HCT116 (cell line): ENCODE results near the gene LRRN2. TPM values are rescaled to one million over a fixed set of nuclear protein-coding genes. Genes with fewer than 3 reads are reported as not detected.

ENCODE experiments used
- ATAC-seq: fragments of 200-7000 bp; cut with Tn5 transposase; 2 replicates; pipeline ENCODE4 v1.9.1; 2020; ENCODE audit warnings: mild to moderate bottlenecking, moderate library complexity
- BruUV-seq: library from RNA; stranded (reverse); fragments of 400-500 nt; replicated peaks from 2 replicates; lab custom pipeline; 2021; lab: Mats Ljungman, UMichigan
- CTCF ChIA-PET: fragments of 300-600 bp; sonication (Branson Sonifier 250); formaldehyde crosslinking; loops from one replicate; lab custom pipeline; 2021; ENCODE audit warnings: antibody characterized with exemption; lab: Charles Lee
- POLR2A ChIA-PET: fragments of 300-600, 350-600 bp; sonication (Branson Sonifier 250); formaldehyde crosslinking; loops from one replicate; lab custom pipeline; 2021; ENCODE audit warnings: antibody characterized with exemption; lab: Charles Lee
- RAD21 ChIA-PET, 2 experiments: fragments of 300-600 bp; sonication (Branson Sonifier 250); formaldehyde crosslinking; loops; one replicate each; lab custom pipeline; 2023; ENCODE audit warnings: low total read pairs in 2 of 2; ENCODE audit not compliant: uncharacterized antibody in 2 of 2, unreplicated experiment in 2 of 2, low non-redundant PET in 1 of 2; lab: Charles Lee
- DNase-seq: peaks from one replicate; pipeline ENCODE4 v3.0.0-alpha.2; 2010; ENCODE audit warnings: low read depth, low spot score
- H2AFZ ChIP-seq: fragments of 200-600 bp; shearing (Covaris generic), sonication (generic); 2 replicates; pipeline ENCODE4 v1.6.1; 2017; ENCODE audit warnings: low read depth, mixed run types, mixed read lengths, antibody characterized with exemption, low read length; ENCODE audit not compliant: poor library complexity, severe bottlenecking
- H3K27ac ChIP-seq: 2 replicates; pipeline ENCODE4 v1.5.1; 2012; ENCODE audit warnings: low read depth, low read length
- H3K27me3 ChIP-seq: fragments of 200-600 bp; sonication (generic); 2 replicates; pipeline ENCODE4 v1.6.1; 2016; ENCODE audit warnings: mixed run types, low read length, mixed read lengths; ENCODE audit not compliant: insufficient read depth
- H3K36me3 ChIP-seq, 2 experiments: fragments of 200-500 bp in 1 of 2; fragments of 200-600 bp in 1 of 2; sonication (Bioruptor generic) in 1 of 2; sonication (generic) in 1 of 2; 2 replicates each; pipeline versions ENCODE4 v1.5.1 to v1.6.1; 2014 to 2016; ENCODE audit warnings: low read length in 2 of 2, inconsistent platforms in 1 of 2, mixed read lengths in 1 of 2, mixed run types in 1 of 2; ENCODE audit not compliant: insufficient read depth in 2 of 2, control insufficient read depth in 1 of 2
- H3K4me1 ChIP-seq, 2 experiments: fragments of 200-600 bp in 1 of 2; sonication (generic) in 1 of 2; 2 replicates each; pipeline versions ENCODE4 v1.5.1 to v1.6.1; 2012 to 2017; ENCODE audit warnings: low read length in 2 of 2, inconsistent platforms in 1 of 2, mild to moderate bottlenecking in 1 of 2, mixed read lengths in 1 of 2, mixed run types in 1 of 2, moderate library complexity in 1 of 2; ENCODE audit not compliant: insufficient read depth in 2 of 2, control insufficient read depth in 1 of 2
- H3K4me2 ChIP-seq: fragments of 200-600 bp; sonication (generic); 2 replicates; pipeline ENCODE4 v1.6.1; 2017; ENCODE audit warnings: mixed run types, low read length, mixed read lengths
- H3K4me3 ChIP-seq, 2 experiments: fragments of 200-600 bp in 1 of 2; sonication (generic) in 1 of 2; replicated peaks in 1 of 2; 2 replicates each; pipeline ENCODE4 v1.5.1; 2011 to 2016; ENCODE audit warnings: low read length in 2 of 2, control low read depth in 1 of 2, low read depth in 1 of 2, mild to moderate bottlenecking in 1 of 2, mixed read lengths in 1 of 2, mixed run types in 1 of 2
- H3K79me2 ChIP-seq: fragments of 200-600 bp; sonication (generic); 2 replicates; pipeline ENCODE4 v1.6.1; 2017; ENCODE audit warnings: mild to moderate bottlenecking, mixed run types, low read length, moderate library complexity, mixed read lengths; ENCODE audit not compliant: insufficient read depth
- H3K9ac ChIP-seq: fragments of 200-600 bp; sonication (generic); 2 replicates; pipeline ENCODE4 v1.6.1; 2016; ENCODE audit warnings: low read length, mixed read lengths
- H3K9me2 ChIP-seq: fragments of 200-600 bp; sonication (generic), shearing (Covaris generic); 2 replicates; pipeline ENCODE4 v1.6.1; 2017; ENCODE audit warnings: mixed run types, mild to moderate bottlenecking, moderate library complexity; ENCODE audit not compliant: insufficient read depth
- H3K9me3 ChIP-seq, 2 experiments: fragments of 200-500 bp in 1 of 2; fragments of 200-600 bp in 1 of 2; sonication (Bioruptor generic) in 1 of 2; sonication (generic) in 1 of 2; 2 replicates each; pipeline ENCODE4 v1.6.1; 2014 to 2017; ENCODE audit warnings: low read length in 2 of 2, mixed read lengths in 2 of 2, inconsistent platforms in 1 of 2, low read depth in 1 of 2, mild to moderate bottlenecking in 1 of 2, mixed run types in 1 of 2, moderate library complexity in 1 of 2; ENCODE audit not compliant: control insufficient read depth in 1 of 2, insufficient read depth in 1 of 2
- H4K20me1 ChIP-seq: fragments of 200-600 bp; sonication (generic), shearing (Covaris generic); 2 replicates; pipeline ENCODE4 v1.6.1; 2017; ENCODE audit warnings: mixed run types, mild to moderate bottlenecking, moderate library complexity; ENCODE audit not compliant: insufficient read depth
- CBX3 ChIP-seq: IDR thresholded peaks from 2 replicates; pipeline ENCODE4 v1.6.1; 2012; ENCODE audit warnings: low read depth
- EGR1 ChIP-seq: IDR thresholded peaks from 2 replicates; pipeline ENCODE4 v1.6.1; 2012; ENCODE audit warnings: low read depth
- EZH2 ChIP-seq: fragments of 200-600 bp; sonication (generic); IDR thresholded peaks from 2 replicates; pipeline ENCODE4 v1.6.1; 2017; ENCODE audit warnings: antibody characterized with exemption, mixed run types
- EZH2phosphoT487 ChIP-seq: fragments of 200-600 bp; IDR thresholded peaks from 2 replicates; pipeline ENCODE4 v1.6.1; 2018; ENCODE audit warnings: antibody characterized with exemption, borderline replicate concordance
- FOSL1 ChIP-seq: IDR thresholded peaks from 2 replicates; pipeline ENCODE4 v1.6.1; 2012; ENCODE audit warnings: low read depth
- JUND ChIP-seq: IDR thresholded peaks from 2 replicates; pipeline ENCODE4 v1.6.1; 2012
- RAD21 ChIP-seq: IDR thresholded peaks from 2 replicates; pipeline ENCODE4 v1.6.1; 2012; ENCODE audit warnings: low read depth, mild to moderate bottlenecking
- SIN3A ChIP-seq: IDR thresholded peaks from 2 replicates; pipeline ENCODE4 v1.6.1; 2012; ENCODE audit warnings: low read depth
- SP1 ChIP-seq: IDR thresholded peaks from 2 replicates; pipeline ENCODE4 v1.6.1; 2012; ENCODE audit warnings: low read depth
- SRF ChIP-seq: IDR thresholded peaks from 2 replicates; pipeline ENCODE4 v1.6.1; 2012; ENCODE audit warnings: low read depth
- TCF7L2 ChIP-seq: IDR thresholded peaks from 2 replicates; pipeline ENCODE4 v1.7.0; 2011; ENCODE audit warnings: borderline replicate concordance, inconsistent platforms; ENCODE audit not compliant: insufficient read depth, insufficient read length; ENCODE audit errors: extremely low read depth
- YY1 ChIP-seq: IDR thresholded peaks from 2 replicates; pipeline ENCODE4 v1.6.1; 2011; ENCODE audit warnings: low read length, low read depth, moderate library complexity, mild to moderate bottlenecking; ENCODE audit not compliant: insufficient replicate concordance; ENCODE audit errors: extremely low read depth
- ZNF274 ChIP-seq: fragments of 200-500 bp; sonication (Bioruptor generic); IDR thresholded peaks from 2 replicates; pipeline ENCODE4 v1.6.1; 2014; ENCODE audit warnings: mild to moderate bottlenecking, low read depth, low read length, inconsistent platforms
- intact Hi-C: fragments of 100-400 bp; cut with micrococcal nuclease; formaldehyde crosslinking; loops from 2 replicates; pipeline ENCODE4 v1.10.0; 2022
- total RNA-seq: library from RNA; stranded (reverse); gene quantifications from one replicate; pipeline ENCODE4 v1.2.1, GENCODE V29; 2021; ENCODE audit not compliant: unreplicated experiment
- TF ChIP-seq, protein P1 (sequence below): IDR thresholded peaks from 2 replicates; pipeline ENCODE4 v1.6.1; 2011; ENCODE audit warnings: mild to moderate bottlenecking, low read length, moderate library complexity; ENCODE audit not compliant: insufficient replicate concordance; ENCODE audit errors: extremely low read depth
- TF ChIP-seq, protein P2 (sequence below): IDR thresholded peaks from 2 replicates; pipeline ENCODE4 v1.6.1; 2012; ENCODE audit warnings: low read depth
- TF ChIP-seq, protein P3 (sequence below): IDR thresholded peaks from 2 replicates; pipeline ENCODE4 v1.6.1; 2012
- TF ChIP-seq, protein P4 (sequence below): IDR thresholded peaks from 2 replicates; pipeline ENCODE4 v1.6.1; 2012
- TF ChIP-seq, protein P5 (sequence below), 3 experiments: fragments of 200-600 bp in 1 of 3; sonication (generic) in 1 of 3; IDR thresholded peaks in 2 of 3; conservative IDR thresholded peaks in 1 of 3; 2 replicates each; pipeline ENCODE4 v1.5.1; 2012 to 2017; ENCODE audit warnings: low read depth in 2 of 3, low read length in 2 of 3, antibody characterized with exemption in 1 of 3, borderline replicate concordance in 1 of 3, control low read depth in 1 of 3, mild to moderate bottlenecking in 1 of 3, mixed read lengths in 1 of 3, mixed run types in 1 of 3, moderate library complexity in 1 of 3; ENCODE audit not compliant: insufficient read depth in 1 of 3

The LRRN2 gene
- total RNA-seq, 1 experiment from 2014 or later = 3.2 TPM

DNA sequence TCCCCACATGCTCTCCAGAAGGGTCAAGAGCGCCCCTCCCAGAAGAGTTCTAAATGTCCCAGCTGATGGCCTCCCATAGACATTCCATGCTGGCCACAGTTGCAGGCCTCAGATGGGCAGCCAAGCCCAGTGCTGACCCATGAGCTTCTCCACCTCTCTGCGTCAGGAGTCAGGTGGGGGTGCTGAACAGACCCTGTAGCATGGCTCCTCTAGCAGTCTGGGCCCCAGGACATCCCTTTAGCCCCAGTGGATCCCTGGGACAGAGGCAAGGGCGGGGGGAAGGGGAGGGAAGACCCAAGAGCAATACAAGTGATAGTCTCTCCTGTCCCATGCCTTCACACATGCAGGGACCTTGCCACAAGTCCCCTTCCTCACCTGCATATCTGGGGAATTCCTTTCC, 56.7 kb downstream of the LRRN2 start:
- H3K4me3 ChIP-seq = no peak overlapping the region
- H3K79me2 ChIP-seq = no peaks in the 10 kb centered on the region
- H3K36me3 ChIP-seq = no peaks in the 10 kb centered on the region
- POLR2A ChIA-PET = no interaction called here
- intact Hi-C loops = no loop called here
- H3K27ac ChIP-seq = no peak overlapping the region
- H3K9ac ChIP-seq = no peak overlapping the region
- ATAC-seq (no peak), DNase-seq (no peak)
- no TSS peak for BruUV-seq
- H3K9me2 ChIP-seq = no peaks in the 10 kb centered on the region
- no peak for TF ChIP-seq EZH2phosphoT487
- TF ChIP-seq, protein P1, sequence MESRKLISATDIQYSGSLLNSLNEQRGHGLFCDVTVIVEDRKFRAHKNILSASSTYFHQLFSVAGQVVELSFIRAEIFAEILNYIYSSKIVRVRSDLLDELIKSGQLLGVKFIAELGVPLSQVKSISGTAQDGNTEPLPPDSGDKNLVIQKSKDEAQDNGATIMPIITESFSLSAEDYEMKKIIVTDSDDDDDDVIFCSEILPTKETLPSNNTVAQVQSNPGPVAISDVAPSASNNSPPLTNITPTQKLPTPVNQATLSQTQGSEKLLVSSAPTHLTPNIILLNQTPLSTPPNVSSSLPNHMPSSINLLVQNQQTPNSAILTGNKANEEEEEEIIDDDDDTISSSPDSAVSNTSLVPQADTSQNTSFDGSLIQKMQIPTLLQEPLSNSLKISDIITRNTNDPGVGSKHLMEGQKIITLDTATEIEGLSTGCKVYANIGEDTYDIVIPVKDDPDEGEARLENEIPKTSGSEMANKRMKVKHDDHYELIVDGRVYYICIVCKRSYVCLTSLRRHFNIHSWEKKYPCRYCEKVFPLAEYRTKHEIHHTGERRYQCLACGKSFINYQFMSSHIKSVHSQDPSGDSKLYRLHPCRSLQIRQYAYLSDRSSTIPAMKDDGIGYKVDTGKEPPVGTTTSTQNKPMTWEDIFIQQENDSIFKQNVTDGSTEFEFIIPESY = no peak
- TF ChIP-seq, protein P2, sequence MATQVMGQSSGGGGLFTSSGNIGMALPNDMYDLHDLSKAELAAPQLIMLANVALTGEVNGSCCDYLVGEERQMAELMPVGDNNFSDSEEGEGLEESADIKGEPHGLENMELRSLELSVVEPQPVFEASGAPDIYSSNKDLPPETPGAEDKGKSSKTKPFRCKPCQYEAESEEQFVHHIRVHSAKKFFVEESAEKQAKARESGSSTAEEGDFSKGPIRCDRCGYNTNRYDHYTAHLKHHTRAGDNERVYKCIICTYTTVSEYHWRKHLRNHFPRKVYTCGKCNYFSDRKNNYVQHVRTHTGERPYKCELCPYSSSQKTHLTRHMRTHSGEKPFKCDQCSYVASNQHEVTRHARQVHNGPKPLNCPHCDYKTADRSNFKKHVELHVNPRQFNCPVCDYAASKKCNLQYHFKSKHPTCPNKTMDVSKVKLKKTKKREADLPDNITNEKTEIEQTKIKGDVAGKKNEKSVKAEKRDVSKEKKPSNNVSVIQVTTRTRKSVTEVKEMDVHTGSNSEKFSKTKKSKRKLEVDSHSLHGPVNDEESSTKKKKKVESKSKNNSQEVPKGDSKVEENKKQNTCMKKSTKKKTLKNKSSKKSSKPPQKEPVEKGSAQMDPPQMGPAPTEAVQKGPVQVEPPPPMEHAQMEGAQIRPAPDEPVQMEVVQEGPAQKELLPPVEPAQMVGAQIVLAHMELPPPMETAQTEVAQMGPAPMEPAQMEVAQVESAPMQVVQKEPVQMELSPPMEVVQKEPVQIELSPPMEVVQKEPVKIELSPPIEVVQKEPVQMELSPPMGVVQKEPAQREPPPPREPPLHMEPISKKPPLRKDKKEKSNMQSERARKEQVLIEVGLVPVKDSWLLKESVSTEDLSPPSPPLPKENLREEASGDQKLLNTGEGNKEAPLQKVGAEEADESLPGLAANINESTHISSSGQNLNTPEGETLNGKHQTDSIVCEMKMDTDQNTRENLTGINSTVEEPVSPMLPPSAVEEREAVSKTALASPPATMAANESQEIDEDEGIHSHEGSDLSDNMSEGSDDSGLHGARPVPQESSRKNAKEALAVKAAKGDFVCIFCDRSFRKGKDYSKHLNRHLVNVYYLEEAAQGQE = no peak
- no peak for TF ChIP-seq SIN3A
- TF ChIP-seq EZH2 = no peak
- TF ChIP-seq TCF7L2 = no peak
- TF ChIP-seq RAD21 = no peak
- TF ChIP-seq SP1 = no peak
- TF ChIP-seq FOSL1 = no peak
- TF ChIP-seq JUND = no peak
- no peak for TF ChIP-seq CBX3
- TF ChIP-seq SRF = no peak
- TF ChIP-seq, protein P3, sequence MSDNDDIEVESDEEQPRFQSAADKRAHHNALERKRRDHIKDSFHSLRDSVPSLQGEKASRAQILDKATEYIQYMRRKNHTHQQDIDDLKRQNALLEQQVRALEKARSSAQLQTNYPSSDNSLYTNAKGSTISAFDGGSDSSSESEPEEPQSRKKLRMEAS = no peak
- TF ChIP-seq EGR1 = no peak
- TF ChIP-seq YY1 = no peak
- TF ChIP-seq, protein P4, sequence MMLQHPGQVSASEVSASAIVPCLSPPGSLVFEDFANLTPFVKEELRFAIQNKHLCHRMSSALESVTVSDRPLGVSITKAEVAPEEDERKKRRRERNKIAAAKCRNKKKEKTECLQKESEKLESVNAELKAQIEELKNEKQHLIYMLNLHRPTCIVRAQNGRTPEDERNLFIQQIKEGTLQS = no peak
- TF ChIP-seq, protein P5, sequence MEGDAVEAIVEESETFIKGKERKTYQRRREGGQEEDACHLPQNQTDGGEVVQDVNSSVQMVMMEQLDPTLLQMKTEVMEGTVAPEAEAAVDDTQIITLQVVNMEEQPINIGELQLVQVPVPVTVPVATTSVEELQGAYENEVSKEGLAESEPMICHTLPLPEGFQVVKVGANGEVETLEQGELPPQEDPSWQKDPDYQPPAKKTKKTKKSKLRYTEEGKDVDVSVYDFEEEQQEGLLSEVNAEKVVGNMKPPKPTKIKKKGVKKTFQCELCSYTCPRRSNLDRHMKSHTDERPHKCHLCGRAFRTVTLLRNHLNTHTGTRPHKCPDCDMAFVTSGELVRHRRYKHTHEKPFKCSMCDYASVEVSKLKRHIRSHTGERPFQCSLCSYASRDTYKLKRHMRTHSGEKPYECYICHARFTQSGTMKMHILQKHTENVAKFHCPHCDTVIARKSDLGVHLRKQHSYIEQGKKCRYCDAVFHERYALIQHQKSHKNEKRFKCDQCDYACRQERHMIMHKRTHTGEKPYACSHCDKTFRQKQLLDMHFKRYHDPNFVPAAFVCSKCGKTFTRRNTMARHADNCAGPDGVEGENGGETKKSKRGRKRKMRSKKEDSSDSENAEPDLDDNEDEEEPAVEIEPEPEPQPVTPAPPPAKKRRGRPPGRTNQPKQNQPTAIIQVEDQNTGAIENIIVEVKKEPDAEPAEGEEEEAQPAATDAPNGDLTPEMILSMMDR (IDR thresholded peaks at IDR 0.05 in 2 of 3, conservative IDR thresholded peaks at IDR 0.05 in 1 of 3; ENCODE audit: borderline replicate concordance in 1 of 3, insufficient read depth in 1 of 3, low read depth in 2 of 3, low read length in 2 of 3) = no peak
- TF ChIP-seq ZNF274 = no peak
- CTCF ChIA-PET = no interaction called here
- H3K27me3 ChIP-seq = no peaks in the 10 kb centered on the region
- H2AFZ ChIP-seq = no peak overlapping the region
- no peak overlapping the region for H3K4me2 ChIP-seq
- no peaks in the 10 kb centered on the region for H4K20me1 ChIP-seq
- RAD21 ChIA-PET = no interaction called here
- H3K4me1 ChIP-seq = peaks cover 6 to 7% of the 10 kb centered on the region in 2 experiments; a peak in 3 of 4 replicates
- H3K9me3 ChIP-seq = no peaks in the 10 kb centered on the region
